BJ (cell line): ENCODE measurements around the gene TRIM66. TPM values are rescaled to one million over a fixed set of nuclear protein-coding genes. Genes with fewer than 3 reads are reported as not detected.

Experiments
- CTCF ChIA-PET: fragments of 350-600 bp; formaldehyde crosslinking; extraction: SDS; loops from one replicate; lab custom pipeline; 2021; ENCODE audit warnings: antibody characterized with exemption, inconsistent platforms; lab: Yijun Ruan, JAX
- POLR2A ChIA-PET: fragments of 300-600 bp; sonication (Branson Sonifier 250); formaldehyde crosslinking; extraction: SDS; loops from one replicate; lab custom pipeline; 2021; ENCODE audit warnings: antibody characterized with exemption; lab: Charles Lee
- DNase-seq: peaks from one replicate; pipeline ENCODE4 v3.0.0-alpha.2; 2011; ENCODE audit warnings: low read depth
- H3K27me3 ChIP-seq: 2 replicates; pipeline ENCODE4 v1.6.0; 2011; ENCODE audit warnings: low read length; ENCODE audit not compliant: control insufficient read depth, insufficient read depth
- H3K36me3 ChIP-seq: 2 replicates; pipeline ENCODE4 v1.5.1; 2011; ENCODE audit warnings: low read length; ENCODE audit not compliant: control insufficient read depth, insufficient read depth
- H3K4me3 ChIP-seq: 2 replicates; pipeline ENCODE4 v1.5.1; 2011; ENCODE audit warnings: low read depth, mild to moderate bottlenecking, control low read depth, low read length
- polyA plus RNA-seq: library from polyadenylated mRNA; depleted of rRNA; stranded (reverse); fragments of >200 nt; gene quantifications from 2 replicates; pipeline ENCODE4 v1.2.3, GENCODE V29; 2011
- TF ChIP-seq, protein P1 (sequence below): IDR thresholded peaks from 2 replicates; pipeline ENCODE4 v1.5.1; 2011; ENCODE audit warnings: low read depth, mild to moderate bottlenecking, control low read depth, inconsistent platforms, low read length, moderate library complexity; ENCODE audit not compliant: insufficient read depth

Gene TRIM66
- polyA plus RNA-seq, 1 experiment: 5.6 TPM

DNA sequence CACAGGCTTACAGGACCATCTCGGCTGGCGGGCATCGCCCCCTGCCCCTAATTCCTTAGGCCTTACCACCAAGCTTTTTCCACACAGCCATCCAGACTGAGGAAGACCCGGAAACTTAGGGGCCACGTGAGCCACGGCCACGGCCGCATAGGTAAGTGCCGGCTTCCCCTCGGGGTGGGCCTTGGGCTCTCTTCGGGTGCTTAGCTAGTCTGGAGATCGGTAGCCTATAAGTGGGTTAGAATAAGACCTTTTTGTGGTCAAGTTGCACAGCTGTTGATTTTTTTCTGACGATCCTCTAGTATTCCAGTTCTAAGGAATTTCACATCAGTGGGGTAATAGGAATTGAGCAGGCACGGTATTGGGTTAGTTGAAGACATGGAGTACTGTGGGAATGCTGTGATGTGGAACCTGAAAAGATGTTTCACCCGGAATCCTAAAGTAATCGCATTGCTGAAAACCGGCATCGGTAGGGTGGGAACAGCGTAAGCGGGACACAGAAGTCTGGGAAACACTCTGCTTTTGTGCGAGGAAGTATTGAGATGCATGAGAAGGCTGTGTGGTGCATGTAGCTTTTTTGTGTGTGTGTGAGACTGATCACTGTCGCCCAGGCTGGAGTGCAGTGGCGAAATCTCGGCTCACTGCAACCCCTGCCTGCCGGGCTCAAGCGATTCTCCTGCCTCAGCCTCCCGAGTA is 796 bp upstream of the TRIM66 start:
- POLR2A ChIA-PET: no interaction called here
- DNase-seq: no peak
- peaks cover 21% of the 10 kb centered on the region for H3K36me3 ChIP-seq
- no peaks in the 10 kb centered on the region for H3K27me3 ChIP-seq
- peak overlapping the region; percentile 92 for H3K4me3 ChIP-seq
- CTCF ChIA-PET: interaction anchor here (1.0 to 2.3 kb wide), 3 partner anchors 9 to 116 kb away, joined by 3 to 8 read pairs (median 3); no protein-coding TSS in a partner anchor
- TF ChIP-seq, protein P1, sequence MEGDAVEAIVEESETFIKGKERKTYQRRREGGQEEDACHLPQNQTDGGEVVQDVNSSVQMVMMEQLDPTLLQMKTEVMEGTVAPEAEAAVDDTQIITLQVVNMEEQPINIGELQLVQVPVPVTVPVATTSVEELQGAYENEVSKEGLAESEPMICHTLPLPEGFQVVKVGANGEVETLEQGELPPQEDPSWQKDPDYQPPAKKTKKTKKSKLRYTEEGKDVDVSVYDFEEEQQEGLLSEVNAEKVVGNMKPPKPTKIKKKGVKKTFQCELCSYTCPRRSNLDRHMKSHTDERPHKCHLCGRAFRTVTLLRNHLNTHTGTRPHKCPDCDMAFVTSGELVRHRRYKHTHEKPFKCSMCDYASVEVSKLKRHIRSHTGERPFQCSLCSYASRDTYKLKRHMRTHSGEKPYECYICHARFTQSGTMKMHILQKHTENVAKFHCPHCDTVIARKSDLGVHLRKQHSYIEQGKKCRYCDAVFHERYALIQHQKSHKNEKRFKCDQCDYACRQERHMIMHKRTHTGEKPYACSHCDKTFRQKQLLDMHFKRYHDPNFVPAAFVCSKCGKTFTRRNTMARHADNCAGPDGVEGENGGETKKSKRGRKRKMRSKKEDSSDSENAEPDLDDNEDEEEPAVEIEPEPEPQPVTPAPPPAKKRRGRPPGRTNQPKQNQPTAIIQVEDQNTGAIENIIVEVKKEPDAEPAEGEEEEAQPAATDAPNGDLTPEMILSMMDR: no peak

DNA sequence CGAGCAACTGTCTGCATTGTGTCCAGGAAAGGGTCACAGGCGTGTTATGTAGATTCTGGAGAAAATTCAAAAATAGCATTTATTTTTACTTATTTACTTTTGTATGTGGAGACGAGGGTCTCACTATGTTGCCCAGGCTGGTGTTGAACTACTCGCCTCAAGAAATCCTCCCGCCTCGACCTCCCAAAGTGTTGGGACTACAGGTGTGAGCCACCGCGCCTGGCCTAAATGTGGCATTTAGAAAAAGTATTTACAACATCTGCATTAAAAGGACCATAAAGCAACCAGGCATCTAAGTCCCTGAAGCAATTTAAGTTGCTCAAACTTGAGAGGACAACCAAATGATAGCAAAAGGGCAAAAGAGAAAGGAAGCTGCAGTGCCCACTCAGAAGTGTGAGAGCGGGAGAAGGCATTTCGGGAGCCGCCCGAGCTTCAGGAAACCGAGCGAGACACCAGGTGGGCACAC is 595 bp downstream of the TRIM66 start:
- TF ChIP-seq, protein P1: no peak
- H3K27me3 ChIP-seq: no peaks in the 10 kb centered on the region
- ChIA-PET CTCF (interaction anchor here (2.3 kb wide), 1 partner anchor 115 kb away, joined by 8 read pairs; no protein-coding TSS in a partner anchor), POLR2A (interaction anchor here (0.6 to 0.9 kb wide), 3 partner anchors 17 to 128 kb away, joined by 3 to 15 read pairs (median 4); no protein-coding TSS in a partner anchor)
- H3K36me3 ChIP-seq: peaks cover 20% of the 10 kb centered on the region
- no peak for DNase-seq
- H3K4me3 ChIP-seq: peak overlapping the region; percentile 92

DNA sequence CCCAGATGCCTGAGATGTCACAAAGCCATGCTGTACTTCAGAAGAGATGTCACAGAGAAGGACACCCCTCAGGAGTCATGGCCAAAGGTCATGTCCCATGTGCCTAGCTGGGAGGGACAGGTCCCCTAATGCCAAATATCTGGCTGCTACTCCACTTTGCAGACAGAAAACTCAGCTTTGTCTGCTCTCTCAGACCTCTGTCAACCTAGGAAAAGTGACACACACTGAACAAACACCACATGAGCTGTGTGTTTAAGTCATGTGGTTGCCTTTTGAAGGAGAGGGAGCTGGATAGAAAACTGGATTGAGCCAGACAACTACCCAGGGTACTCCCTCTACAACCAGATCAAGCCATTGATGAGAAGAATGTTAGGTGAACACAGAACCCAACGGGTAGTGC is 3.5 kb downstream of the TRIM66 start:
- CTCF ChIA-PET: interaction anchor here (1.1 kb wide), 1 partner anchor 27 kb away, joined by 3 read pairs; no protein-coding TSS in a partner anchor

DNA sequence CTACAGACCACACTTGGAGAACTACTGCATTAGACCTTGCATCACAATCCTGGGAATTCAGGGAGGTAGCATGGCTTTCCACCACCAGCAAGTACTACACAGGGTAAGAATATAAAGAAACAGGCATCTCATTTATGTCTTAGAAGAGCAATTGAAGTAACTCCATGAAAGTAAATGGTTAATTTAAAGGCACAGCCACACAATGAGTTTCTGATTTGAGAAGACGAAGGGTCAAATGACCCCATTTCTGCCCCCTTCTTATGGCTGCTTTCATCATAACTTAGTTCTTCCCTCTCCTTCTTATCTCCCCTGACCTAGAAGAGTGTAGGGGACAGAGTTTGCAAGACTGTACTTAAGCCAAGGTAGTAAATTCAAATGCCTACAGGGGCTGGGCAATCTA is 6.0 kb downstream of the TRIM66 start:
- DNase-seq: no peak
- peaks cover 9% of the 10 kb centered on the region for H3K36me3 ChIP-seq
- H3K27me3 ChIP-seq: no peaks in the 10 kb centered on the region
- TF ChIP-seq, protein P1: no peak
- no peak overlapping the region for H3K4me3 ChIP-seq
- CTCF ChIA-PET: interaction anchor here (0.6 kb wide), 1 partner anchor 419 kb away, joined by 3 read pairs; no protein-coding TSS in a partner anchor
- POLR2A ChIA-PET: no interaction called here

More for the DNA sequence above, 3.5 kb downstream of the TRIM66 start:
- H3K27me3 ChIP-seq: no peaks in the 10 kb centered on the region
- TF ChIP-seq, protein P1: no peak
- DNase-seq: no peak
- no peak overlapping the region for H3K4me3 ChIP-seq
- H3K36me3 ChIP-seq: peaks cover 12% of the 10 kb centered on the region
- POLR2A ChIA-PET: no interaction called here

DNA sequence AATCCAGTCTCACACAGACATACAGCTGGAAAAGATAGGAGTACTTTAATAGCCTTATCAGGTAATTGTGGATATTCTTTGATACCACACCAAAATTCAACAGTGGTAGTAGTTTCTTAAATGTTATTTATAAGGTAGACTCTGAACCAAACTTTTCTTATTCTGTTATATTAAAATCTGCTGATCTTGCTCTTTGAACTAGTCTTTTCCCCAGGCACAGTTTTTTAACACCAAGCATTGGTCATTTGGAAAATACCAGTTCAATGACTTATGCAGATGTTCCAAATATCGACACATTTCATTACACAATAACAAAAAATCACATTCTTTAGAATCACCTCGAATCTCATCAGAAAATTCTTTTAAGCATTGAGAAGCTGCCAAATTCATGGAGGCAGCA is 7.6 kb downstream of the TRIM66 start:
- Histone ChIP-seq H3K27me3 (no peaks in the 10 kb centered on the region), H3K4me3 (no peak overlapping the region), H3K36me3 (peaks cover 9% of the 10 kb centered on the region)
- DNase-seq: no peak
- TF ChIP-seq, protein P1: no peak
- ChIA-PET CTCF (no interaction called here), POLR2A (no interaction called here)
